CD14-positive monocyte (primary cell): ENCODE data around the gene CHD6. TPM values are rescaled to one million over a fixed set of nuclear protein-coding genes. Genes with fewer than 3 reads are reported as not detected.

ENCODE experiments used
- DNase-seq, 3 donors: peaks; one replicate each; pipeline ENCODE4 v3.0.0-alpha.2; 2011 to 2022
- H2AFZ ChIP-seq: 2 replicates; pipeline ENCODE4 v1.6.0; 2012; ENCODE audit warnings: mild to moderate bottlenecking, low read depth, low read length, inconsistent platforms; ENCODE audit not compliant: insufficient read depth, poor library complexity, severe bottlenecking
- H3K27ac ChIP-seq, 2 donors: 1 replicate in 1 of 2; 2 replicates in 1 of 2; pipeline ENCODE4 v1.5.1; 2012 to 2013; ENCODE audit warnings: low read length in 2 of 2, control low read depth in 1 of 2, inconsistent platforms in 1 of 2, low read depth in 1 of 2, mild to moderate bottlenecking in 1 of 2
- H3K27me3 ChIP-seq, 2 donors: one replicate each; pipeline versions ENCODE4 v1.6.0 to v1.6.1; 2011 to 2013; ENCODE audit warnings: low read length in 2 of 2; ENCODE audit not compliant: control insufficient read depth in 2 of 2, insufficient read depth in 2 of 2
- H3K36me3 ChIP-seq, 2 donors: replicated peaks in 1 of 2; 1 replicate in 1 of 2; 2 replicates in 1 of 2; pipeline versions ENCODE4 v1.5.1 to v1.6.1; 2012 to 2013; ENCODE audit warnings: low read length in 2 of 2, control low read depth in 1 of 2, inconsistent platforms in 1 of 2, mild to moderate bottlenecking in 1 of 2; ENCODE audit not compliant: insufficient read depth in 2 of 2, control insufficient read depth in 1 of 2
- H3K4me1 ChIP-seq, 2 donors: 1 replicate in 1 of 2; 2 replicates in 1 of 2; pipeline versions ENCODE4 v1.5.1 to v1.6.1; 2012 to 2013; ENCODE audit warnings: low read length in 2 of 2, control low read depth in 1 of 2, inconsistent platforms in 1 of 2, mild to moderate bottlenecking in 1 of 2, moderate library complexity in 1 of 2; ENCODE audit not compliant: insufficient read depth in 2 of 2, control insufficient read depth in 1 of 2
- H3K4me2 ChIP-seq: replicated peaks from 2 replicates; pipeline ENCODE3; 2012; ENCODE audit warnings: low read length, moderate library complexity, mild to moderate bottlenecking; ENCODE audit not compliant: poor library complexity, severe bottlenecking; ENCODE audit errors: extremely low read depth
- H3K4me3 ChIP-seq, 3 experiments: fragments of 200-600 bp in 1 of 3; sonication (generic) in 1 of 3; replicated peaks in 1 of 3; 1 replicate in 2 of 3; 2 replicates in 1 of 3; pipeline ENCODE4 v1.5.1; 2011 to 2013; ENCODE audit warnings: low read length in 3 of 3, mild to moderate bottlenecking in 3 of 3, control low read depth in 2 of 3, low read depth in 2 of 3, inconsistent platforms in 1 of 3, moderate library complexity in 1 of 3
- H3K79me2 ChIP-seq: 2 replicates; pipeline ENCODE4 v1.6.0; 2012; ENCODE audit warnings: mild to moderate bottlenecking, control low read depth, inconsistent platforms, low read length, moderate library complexity; ENCODE audit not compliant: insufficient read depth
- H3K9ac ChIP-seq: 2 replicates; pipeline ENCODE4 v1.6.0; 2017; ENCODE audit warnings: low read length, mild to moderate bottlenecking; ENCODE audit not compliant: insufficient read depth, poor library complexity, severe bottlenecking
- H3K9me3 ChIP-seq, 2 donors: replicated peaks in 1 of 2; 1 replicate in 1 of 2; 2 replicates in 1 of 2; pipeline versions ENCODE4 v1.5.1 to v1.6.1; 2012 to 2013; ENCODE audit warnings: low read length in 2 of 2, control low read depth in 1 of 2; ENCODE audit not compliant: control insufficient read depth in 1 of 2, insufficient read depth in 1 of 2
- H4K20me1 ChIP-seq: 2 replicates; pipeline ENCODE4 v1.6.0; 2012; ENCODE audit warnings: mild to moderate bottlenecking, low read length, control low read depth, moderate library complexity; ENCODE audit not compliant: insufficient read depth
- H3K27ac Mint-ChIP-seq, 7 donors: one replicate each; pipeline ENCODE4 v1.8.0; 2020; ENCODE audit warnings: mild to moderate bottlenecking in 7 of 7, mixed read lengths in 7 of 7, moderate library complexity in 6 of 7, inconsistent platforms in 2 of 7
- H3K27me3 Mint-ChIP-seq, 3 donors: one replicate each; pipeline ENCODE4 v1.8.0; 2021 to 2022; ENCODE audit warnings: low read depth in 3 of 3, mild to moderate bottlenecking in 3 of 3, mixed read lengths in 3 of 3, moderate library complexity in 3 of 3, inconsistent platforms in 1 of 3
- H3K36me3 Mint-ChIP-seq, 2 donors: one replicate each; pipeline ENCODE4 v1.8.0; 2020; ENCODE audit warnings: mixed read lengths in 2 of 2, inconsistent platforms in 1 of 2, mild to moderate bottlenecking in 1 of 2
- H3K4me1 Mint-ChIP-seq: one replicate; pipeline ENCODE4 v1.8.0; 2020; ENCODE audit warnings: mild to moderate bottlenecking, mixed read lengths
- H3K4me3 Mint-ChIP-seq, 2 donors: one replicate each; pipeline ENCODE4 v1.8.0; 2020; ENCODE audit warnings: mild to moderate bottlenecking in 2 of 2, mixed read lengths in 2 of 2, moderate library complexity in 1 of 2
- H3K9me3 Mint-ChIP-seq, 7 donors: one replicate each; pipeline ENCODE4 v1.8.0; 2020 to 2022; ENCODE audit warnings: mixed read lengths in 7 of 7, mild to moderate bottlenecking in 6 of 7, moderate library complexity in 6 of 7, inconsistent platforms in 2 of 7
- WGBS: methylation state at CpG from one replicate; pipeline ENCODE4 v1.1.5; 2013; ENCODE audit warnings: missing lambda C conversion rate; ENCODE audit not compliant: insufficient coverage; 5-methylcytosine and 5-hydroxymethylcytosine counted together
- intact Hi-C, 2 donors: fragments of 100-400 bp; cut with micrococcal nuclease; formaldehyde crosslinking; loops; one replicate each; pipeline versions ENCODE4 v1.15.0 to v1.15.1; 2023
- polyA plus RNA-seq, 3 donors: library from polyadenylated mRNA; depleted of rRNA in 1 of 3; unstranded in 2 of 3; stranded (reverse) in 1 of 3; fragments of 300-500 nt in 2 of 3; fragments of >200 nt in 1 of 3; fragmentation: Illumina TruSeq in 2 of 3; gene quantifications; 1 replicate in 2 of 3; 2 replicates in 1 of 3; pipeline ENCODE4 v1.2.3, GENCODE V29; 2012 to 2021
- TF ChIP-seq, protein P1 (sequence below): fragments of 200-600 bp; IDR thresholded peaks from one replicate; pipeline ENCODE4 v1.8.0; 2022; ENCODE audit warnings: antibody characterized with exemption, mild to moderate bottlenecking

Gene CHD6
- polyA plus RNA-seq, 3 donors: 12.9 to 19.6 (median 13.0) TPM

DNA sequence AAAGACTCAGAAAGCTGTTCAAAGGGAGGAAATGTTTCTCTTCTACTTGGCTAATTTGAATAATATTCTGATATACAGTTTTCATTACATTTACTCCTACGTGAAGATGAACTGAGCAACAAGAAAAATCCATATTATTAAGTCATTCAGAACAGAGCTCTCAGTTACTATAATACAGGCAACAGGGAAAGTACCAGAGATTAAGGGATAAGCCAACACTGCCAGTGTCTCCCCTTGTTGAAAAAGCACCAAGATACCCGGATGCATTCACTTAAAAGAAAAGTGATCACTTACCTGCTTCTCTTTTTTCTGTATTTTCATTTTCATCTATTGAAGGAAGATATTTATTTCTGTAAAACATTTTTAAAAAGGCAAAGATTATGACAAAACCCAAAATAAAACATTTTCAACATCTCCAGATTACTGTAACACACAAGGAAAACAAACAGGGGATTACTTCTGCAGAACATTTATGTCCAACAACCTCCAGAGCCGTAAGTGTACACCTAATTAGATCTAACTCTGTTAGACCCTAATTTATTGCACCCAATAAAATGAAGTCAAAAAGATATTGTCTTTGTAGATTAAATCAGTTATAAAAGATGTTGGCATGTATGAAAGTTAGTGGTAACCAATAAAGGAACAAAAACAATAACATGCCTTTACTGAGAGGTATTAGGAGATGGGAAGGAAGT lies 67.0 kb downstream of the CHD6 start:
- Mint-ChIP-seq H3K9me3 (peaks cover 3 to 11% (median 10%) of the 10 kb centered on the region in 7 donors), H3K36me3 (peaks cover 8 to 17% of the 10 kb centered on the region in 2 donors), H3K4me1 (peaks cover 13% of the 10 kb centered on the region), H3K27me3 (no peaks in the 10 kb centered on the region), H3K4me3 (no peak overlapping the region), H3K27ac (no peak overlapping the region)
- Histone ChIP-seq H3K4me1 (no peaks in the 10 kb centered on the region), H3K9ac (no peak overlapping the region), H3K4me3 (no peak overlapping the region), H3K9me3 (peaks cover 0 to 9% of the 10 kb centered on the region in 2 donors), H3K4me2 (no peak overlapping the region), H3K79me2 (peaks cover 26% of the 10 kb centered on the region), H3K36me3 (peaks cover 0 to 21% of the 10 kb centered on the region in 2 donors), H3K27ac (no peak overlapping the region), H2AFZ (no peak overlapping the region), H4K20me1 (peaks cover 46% of the 10 kb centered on the region), H3K27me3 (no peaks in the 10 kb centered on the region)
- intact Hi-C loops: no loop called here
- no CpG with 5 or more reads among the region's 3 CpGs for WGBS
- TF ChIP-seq, protein P1, sequence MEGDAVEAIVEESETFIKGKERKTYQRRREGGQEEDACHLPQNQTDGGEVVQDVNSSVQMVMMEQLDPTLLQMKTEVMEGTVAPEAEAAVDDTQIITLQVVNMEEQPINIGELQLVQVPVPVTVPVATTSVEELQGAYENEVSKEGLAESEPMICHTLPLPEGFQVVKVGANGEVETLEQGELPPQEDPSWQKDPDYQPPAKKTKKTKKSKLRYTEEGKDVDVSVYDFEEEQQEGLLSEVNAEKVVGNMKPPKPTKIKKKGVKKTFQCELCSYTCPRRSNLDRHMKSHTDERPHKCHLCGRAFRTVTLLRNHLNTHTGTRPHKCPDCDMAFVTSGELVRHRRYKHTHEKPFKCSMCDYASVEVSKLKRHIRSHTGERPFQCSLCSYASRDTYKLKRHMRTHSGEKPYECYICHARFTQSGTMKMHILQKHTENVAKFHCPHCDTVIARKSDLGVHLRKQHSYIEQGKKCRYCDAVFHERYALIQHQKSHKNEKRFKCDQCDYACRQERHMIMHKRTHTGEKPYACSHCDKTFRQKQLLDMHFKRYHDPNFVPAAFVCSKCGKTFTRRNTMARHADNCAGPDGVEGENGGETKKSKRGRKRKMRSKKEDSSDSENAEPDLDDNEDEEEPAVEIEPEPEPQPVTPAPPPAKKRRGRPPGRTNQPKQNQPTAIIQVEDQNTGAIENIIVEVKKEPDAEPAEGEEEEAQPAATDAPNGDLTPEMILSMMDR: no peak
- DNase-seq: no peak

DNA sequence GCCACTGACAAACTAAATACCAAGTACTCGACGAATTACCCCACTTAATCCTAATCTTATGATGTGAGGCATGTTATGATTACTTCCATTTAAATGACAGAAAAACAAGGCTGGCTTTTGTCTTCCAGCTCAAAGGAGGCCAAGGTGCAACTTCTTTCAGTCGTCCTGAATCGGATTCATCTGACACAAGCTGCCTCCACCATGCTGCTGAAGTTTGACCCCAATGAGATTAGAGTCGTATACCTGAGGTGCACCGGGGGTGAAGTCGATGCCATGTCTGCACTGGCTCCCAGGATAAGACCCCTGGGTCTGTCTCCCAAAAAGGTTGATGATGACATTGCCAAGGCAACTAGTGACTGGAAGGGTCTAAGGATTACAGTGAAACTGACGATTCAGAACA lies 71.0 kb downstream of the CHD6 start:
- Mint-ChIP-seq H3K36me3 (peaks cover 8 to 15% of the 10 kb centered on the region in 2 donors), H3K4me3 (no peak overlapping the region), H3K27ac (peak overlapping the region in 1 of 7 donors; percentile 1), H3K27me3 (no peaks in the 10 kb centered on the region), H3K9me3 (peaks cover 0 to 9% (median 3%) of the 10 kb centered on the region in 7 donors), H3K4me1 (peaks cover 3% of the 10 kb centered on the region)
- no peak overlapping the region for H3K4me3 ChIP-seq
- no peaks in the 10 kb centered on the region for H3K4me1 ChIP-seq
- TF ChIP-seq, protein P1: no peak
- H3K36me3 ChIP-seq: peaks cover 0 to 21% of the 10 kb centered on the region in 2 donors
- H3K27ac ChIP-seq: no peak overlapping the region
- no peak overlapping the region for H3K9ac ChIP-seq
- no peaks in the 10 kb centered on the region for H3K27me3 ChIP-seq
- no peaks in the 10 kb centered on the region for H3K9me3 ChIP-seq
- H3K79me2 ChIP-seq: peaks cover 35% of the 10 kb centered on the region
- H2AFZ ChIP-seq: no peak overlapping the region
- intact Hi-C loops: no loop called here
- H4K20me1 ChIP-seq: peaks cover 42% of the 10 kb centered on the region
- WGBS: 97% methylated on average over 5 of the region's 8 CpGs
- DNase-seq: no peak
- H3K4me2 ChIP-seq: no peak overlapping the region
